H1 (cell line): Measurements from ENCODE around the gene RBM15. TPM values are rescaled to one million over a fixed set of nuclear protein-coding genes. Genes with fewer than 3 reads are reported as not detected.

Experiments used
- CHD2 ChIP-seq: IDR thresholded peaks from 2 replicates; pipeline ENCODE4 v1.6.1; 2012; ENCODE audit warnings: low read length, improper control_type of control experiment
- CHD7 ChIP-seq: fragments of 300-600 bp; sonication (generic); IDR thresholded peaks from 2 replicates; pipeline ENCODE4 v1.7.1; 2012; ENCODE audit warnings: low read length, moderate library complexity, mild to moderate bottlenecking, inconsistent platforms; ENCODE audit not compliant: insufficient replicate concordance
- HDAC2 ChIP-seq, 2 experiments: fragments of 300-600 bp in 1 of 2; sonication (generic) in 1 of 2; IDR thresholded peaks; 2 replicates each; pipeline ENCODE4 v1.6.1; 2011 to 2012; ENCODE audit warnings: low read depth in 2 of 2, low read length in 2 of 2, mild to moderate bottlenecking in 2 of 2, moderate library complexity in 2 of 2, borderline replicate concordance in 1 of 2, inconsistent platforms in 1 of 2
- HDAC6 ChIP-seq: IDR thresholded peaks from one replicate; pipeline ENCODE4 v1.7.1; 2012; ENCODE audit warnings: low read depth, mild to moderate bottlenecking, inconsistent platforms, low read length, moderate library complexity
- KDM4A ChIP-seq: IDR thresholded peaks from one replicate; pipeline ENCODE4 v1.7.1; 2012; ENCODE audit warnings: low read depth, mild to moderate bottlenecking, moderate library complexity, low read length, inconsistent platforms; ENCODE audit not compliant: severe bottlenecking
- RBBP5 ChIP-seq: IDR thresholded peaks from 2 replicates; pipeline ENCODE4 v1.7.1; 2012; ENCODE audit warnings: low read depth, mild to moderate bottlenecking, inconsistent platforms, low read length, moderate library complexity, borderline replicate concordance
- RFX5 ChIP-seq: IDR thresholded peaks from 2 replicates; pipeline ENCODE4 v1.6.1; 2011; ENCODE audit warnings: low read depth, low read length, improper control_type of control experiment, borderline replicate concordance
- TEAD4 ChIP-seq: IDR thresholded peaks from 2 replicates; pipeline ENCODE4 v1.6.1; 2012; ENCODE audit warnings: low read depth, low read length, inconsistent platforms, mixed read lengths
- polyA plus RNA-seq, 7 experiments: library from polyadenylated mRNA; depleted of rRNA in 3 of 7; stranded (reverse) in 5 of 7; unstranded in 2 of 7; fragments of >200 nt in 5 of 7; fragments of 200-250 nt in 2 of 7; gene quantifications; 1 replicate in 5 of 7; 2 replicates in 1 of 7; 4 replicates in 1 of 7; pipeline versions ENCODE4 v1.2.1 to v1.2.3, GENCODE V29; 2011 to 2013; ENCODE audit warnings: missing spikeins in 2 of 7, mixed read lengths in 2 of 7
- total RNA-seq: library from RNA; stranded (reverse); fragmentation: NEBNext Ultra II Directional; extraction: Animal tissue kit (Norgen Biotek cat#: 25700); gene quantifications from 2 replicates; pipeline ENCODE4 v1.2.1, GENCODE V29; 2021

RBM15 gene
- total and polyA plus RNA-seq, 2 of the 8 experiments (the other 6 are each of a cell fraction or from before 2014, with no cell fraction given): 13.5 to 44.9 TPM

GRCh38 chr1:110339407-110340206 lies 430 bp downstream of the RBM15 start (continued):
- TF ChIP-seq CHD2 (no peak), TEAD4 (no peak), KDM4A (peak; percentile 82), RBBP5 (peak; percentile 94), CHD7 (no peak), HDAC2 (IDR thresholded peaks at IDR 0.05; ENCODE audit: borderline replicate concordance in 1 of 2, low read depth in 2 of 2, low read length in 2 of 2) (peak in 1 of 2 experiments; percentile 17; a peak in 1 of 4 replicates), HDAC6 (no peak), RFX5 (no peak)
